ENCODE data around the gene AMPD3.
A peak's percentile ranks its signal among the peaks of the same experiment; 100 is the strongest.

The AMPD3 gene

DNA sequence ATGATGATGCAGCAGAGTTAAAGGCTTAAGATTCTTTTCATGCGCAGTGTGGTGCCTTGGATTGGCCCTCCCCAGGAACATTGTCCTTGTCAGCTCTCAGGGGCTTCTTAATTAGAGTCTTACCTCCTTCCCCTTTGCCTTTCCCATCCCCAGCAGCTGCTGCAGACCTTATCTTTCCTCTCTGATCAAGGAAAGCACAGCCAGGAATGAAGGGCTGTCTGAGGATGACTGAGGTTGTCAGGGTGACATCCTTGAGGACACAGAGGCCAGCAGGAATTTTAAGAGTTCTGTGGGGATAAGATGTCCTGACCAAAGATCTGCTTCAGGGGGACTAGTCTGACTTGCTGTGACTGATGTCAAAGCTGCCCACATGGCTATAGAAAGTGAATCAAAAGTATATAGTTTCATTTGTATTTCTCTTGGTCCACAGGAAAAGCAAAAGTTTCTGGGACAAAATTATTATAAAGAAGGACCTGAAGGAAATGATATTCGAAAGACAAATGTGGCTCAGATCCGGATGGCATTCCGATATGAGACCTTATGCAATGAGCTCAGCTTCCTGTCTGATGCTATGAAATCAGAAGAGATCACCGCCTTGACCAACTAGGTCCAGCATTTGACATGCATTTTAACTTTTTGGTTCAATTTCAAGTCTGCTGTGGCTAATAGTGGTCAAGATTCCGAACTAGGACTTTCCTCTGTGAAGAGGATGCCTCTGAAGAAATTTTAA is 50.4 kb downstream of the AMPD3 start:
- no peak for DNase-seq

DNA sequence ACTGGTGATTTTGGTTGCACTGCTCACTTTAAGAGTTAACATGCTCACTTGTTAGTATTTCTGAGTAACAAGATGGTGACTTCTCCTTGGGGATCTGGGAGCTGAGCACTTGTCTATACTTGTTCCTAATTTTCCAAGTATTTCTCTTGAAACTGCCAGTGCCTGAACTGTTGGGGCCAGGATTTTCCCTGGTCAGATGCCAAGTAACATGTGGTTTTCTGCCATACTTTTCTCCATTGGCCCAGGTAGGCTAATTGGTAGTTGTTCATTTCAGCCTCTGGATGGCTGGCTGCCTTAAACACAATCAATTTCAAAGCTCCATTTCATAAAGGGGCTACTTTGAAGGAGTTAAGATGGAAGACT is 50.9 kb downstream of the AMPD3 start:
- no peak for DNase-seq

DNA sequence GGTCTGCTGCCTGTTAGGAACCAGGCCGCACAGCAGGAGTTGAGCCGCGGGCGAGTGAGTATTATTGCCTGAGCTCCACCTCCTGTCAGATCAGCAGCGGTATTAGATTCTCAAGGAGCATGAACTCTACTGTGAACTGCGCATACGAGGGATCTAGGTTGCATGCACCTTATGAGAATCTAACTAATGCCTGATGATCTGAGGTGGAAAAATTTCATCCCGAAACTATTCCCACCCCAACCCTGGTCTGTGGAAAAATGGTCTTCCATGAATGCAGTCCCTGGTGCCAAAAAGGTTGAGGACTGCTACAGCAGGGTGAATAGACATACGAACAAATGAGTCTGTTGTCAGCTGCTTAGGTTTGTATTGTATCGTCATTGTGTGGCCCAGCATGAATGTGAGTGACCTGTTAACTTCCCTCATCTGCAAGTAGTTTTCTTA is 56.1 kb downstream of the AMPD3 start:
- DNase-seq: no peak

DNA sequence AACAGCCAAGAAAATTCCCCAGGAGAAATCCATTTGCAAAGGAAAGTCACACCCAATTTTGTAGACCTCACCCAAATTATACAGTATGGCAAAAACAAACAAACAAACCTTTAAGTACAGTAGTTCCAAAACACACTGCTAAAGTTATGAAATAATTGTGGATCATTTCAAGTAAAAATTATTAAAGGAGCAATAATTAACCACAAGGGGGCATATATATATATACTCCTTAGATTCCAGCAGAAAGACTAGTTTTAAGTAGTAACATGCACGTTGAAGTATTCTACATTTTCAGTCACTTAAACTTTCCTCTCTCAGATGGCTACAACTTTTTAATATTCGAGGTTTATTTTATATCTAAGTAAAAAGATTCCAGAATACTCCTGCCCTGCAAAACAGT is 59.1 kb downstream of the AMPD3 start:
- no peak for DNase-seq

DNA sequence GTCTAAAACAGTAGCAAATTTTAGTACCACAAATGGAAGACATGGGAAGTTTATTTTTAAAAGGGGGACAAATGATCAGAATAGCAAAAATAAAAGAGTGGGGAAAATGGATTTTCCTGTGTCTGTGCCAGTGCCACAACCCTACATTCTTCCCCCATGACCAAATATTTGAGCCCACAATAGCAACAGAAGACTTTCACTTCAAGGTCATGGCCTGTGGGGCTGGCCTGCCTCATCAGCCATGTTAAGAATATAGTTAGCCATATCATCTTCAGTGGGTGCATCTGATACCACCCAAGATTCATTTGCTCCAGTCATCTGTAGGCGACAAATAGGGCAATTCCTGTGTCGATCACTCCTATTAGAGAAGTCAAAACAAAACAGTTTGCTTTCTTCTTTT is 59.6 kb downstream of the AMPD3 start:
- no peak for DNase-seq

DNA sequence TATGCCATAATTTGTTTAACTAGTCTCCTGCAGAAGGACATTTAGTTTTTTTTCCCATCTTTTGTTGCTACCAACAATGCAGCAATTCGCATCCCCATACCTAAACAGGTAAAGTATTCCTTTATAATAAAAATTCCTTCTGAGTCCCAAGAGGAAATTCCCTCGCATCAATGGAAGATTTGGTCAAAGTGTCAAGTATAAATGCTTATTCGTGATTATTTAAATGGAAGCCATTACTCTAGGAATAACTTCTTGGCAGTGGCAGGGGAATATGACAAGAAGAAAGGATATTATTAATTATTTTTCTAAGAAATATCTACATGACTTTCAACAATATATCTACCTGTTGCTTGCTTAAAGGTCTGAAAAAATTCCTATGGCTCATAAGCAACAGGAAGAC is 60.4 kb downstream of the AMPD3 start:
- DNase-seq: no peak

DNA sequence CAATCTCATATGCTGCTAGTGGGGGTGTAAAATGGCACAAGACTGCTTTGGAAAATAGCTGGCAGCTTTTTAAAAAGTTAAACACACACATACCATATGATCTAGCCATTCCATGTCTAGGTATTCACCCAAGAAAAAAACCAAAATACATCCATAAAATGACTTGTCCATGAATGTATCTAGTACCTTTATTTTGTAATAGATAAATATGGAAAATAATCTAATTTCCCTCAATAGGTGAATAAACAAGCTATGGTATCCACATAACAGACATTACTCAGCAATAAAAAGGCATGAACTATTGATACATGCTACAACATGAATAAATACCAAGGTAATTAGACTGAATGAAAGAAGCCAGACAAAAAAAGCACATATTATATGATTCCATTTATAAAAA is 63.1 kb downstream of the AMPD3 start:
- DNase-seq: no peak

DNA sequence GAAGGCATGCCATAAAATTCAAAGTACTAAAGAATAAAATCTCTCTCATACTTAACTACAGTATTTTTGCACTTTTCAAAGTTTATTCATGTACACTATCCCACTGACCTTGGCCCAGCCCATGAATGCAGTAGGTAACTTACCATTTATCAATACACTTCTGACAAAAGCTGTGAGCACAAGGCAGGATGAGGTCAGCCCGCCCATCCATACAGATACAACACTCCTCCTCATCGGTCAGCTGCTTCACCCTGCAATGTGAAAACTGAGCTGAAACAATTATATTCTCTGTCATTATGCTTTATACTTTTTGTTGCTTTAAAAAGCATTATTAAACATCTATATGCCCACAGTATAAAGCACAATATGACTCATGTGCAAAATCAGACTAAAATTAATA is 63.8 kb downstream of the AMPD3 start:
- no peak for DNase-seq

DNA sequence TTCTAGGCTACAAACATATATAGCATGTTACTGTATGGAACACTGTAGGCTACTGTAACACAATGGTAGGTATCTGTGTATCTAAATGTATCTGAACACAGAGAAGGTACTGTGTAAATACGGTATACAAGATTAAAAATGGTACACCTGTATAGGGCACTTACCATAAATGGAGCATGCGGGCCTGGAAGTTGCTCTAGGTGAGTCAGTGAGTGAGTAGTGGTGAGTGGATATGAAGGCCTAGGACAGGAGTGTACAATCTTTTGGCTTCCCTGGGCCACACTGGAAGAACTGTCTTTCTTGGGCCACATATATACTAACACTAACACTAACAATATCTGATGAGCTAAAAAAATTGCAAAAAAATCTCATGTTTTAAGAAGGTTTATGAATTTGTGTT is 64.6 kb downstream of the AMPD3 start:
- DNase-seq: no peak

DNA sequence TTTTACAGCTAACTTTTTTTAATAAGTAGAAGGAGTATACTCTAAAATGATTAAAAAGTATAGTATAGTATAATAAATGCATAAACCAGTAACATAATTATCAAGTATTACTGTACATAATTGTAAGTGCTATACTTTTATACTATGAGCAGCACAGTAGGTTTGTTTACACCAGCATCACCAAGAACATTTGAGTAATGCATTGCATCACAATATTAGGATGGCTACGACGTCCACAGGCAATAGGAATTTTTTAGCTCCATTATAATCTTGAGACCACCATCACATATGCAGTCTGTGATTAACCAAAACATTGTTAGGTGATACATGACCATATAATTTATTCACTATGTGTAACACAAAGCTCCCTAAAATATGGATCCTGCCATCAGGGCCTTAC is 65.5 kb downstream of the AMPD3 start:
- no peak for DNase-seq

DNA sequence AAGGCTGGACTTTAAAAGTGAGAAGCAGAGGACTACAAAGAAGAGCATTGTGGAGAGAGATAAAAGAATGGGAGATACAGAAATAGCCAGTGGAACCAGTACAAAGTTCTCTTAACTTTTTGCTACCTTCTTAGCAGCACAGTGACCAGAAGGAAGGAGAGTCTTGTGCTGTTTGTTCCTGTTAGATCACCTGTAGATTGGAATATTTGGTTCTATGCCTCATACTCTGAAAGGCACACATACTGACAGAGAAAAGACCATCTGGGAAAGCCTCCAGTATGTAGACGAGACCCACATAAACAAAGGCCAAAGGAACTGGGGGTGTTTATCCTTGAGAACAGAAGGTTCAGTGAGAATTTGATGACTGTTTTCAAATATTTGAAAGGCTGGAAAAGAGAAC is 67.2 kb downstream of the AMPD3 start:
- no peak for DNase-seq

DNA sequence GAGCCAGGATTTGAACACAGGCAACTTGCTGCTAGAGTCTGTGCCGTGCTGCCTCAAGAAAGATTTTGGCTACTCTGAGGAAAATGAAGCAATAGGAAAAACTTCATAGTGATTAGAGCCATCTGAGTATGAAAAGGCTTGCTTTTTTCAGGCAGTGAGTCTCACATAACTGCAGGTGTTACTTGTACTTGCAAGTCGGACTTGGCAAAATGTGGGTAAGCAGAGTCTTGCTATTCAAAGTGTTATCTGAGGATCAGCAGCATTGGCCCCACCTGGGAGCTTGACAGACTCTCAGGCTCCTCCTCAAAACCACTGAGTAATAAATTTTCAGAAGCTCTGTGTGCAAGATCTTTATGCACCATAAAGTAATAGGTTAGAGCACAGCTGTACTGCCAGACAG is 67.9 kb downstream of the AMPD3 start:
- no peak for DNase-seq

DNA sequence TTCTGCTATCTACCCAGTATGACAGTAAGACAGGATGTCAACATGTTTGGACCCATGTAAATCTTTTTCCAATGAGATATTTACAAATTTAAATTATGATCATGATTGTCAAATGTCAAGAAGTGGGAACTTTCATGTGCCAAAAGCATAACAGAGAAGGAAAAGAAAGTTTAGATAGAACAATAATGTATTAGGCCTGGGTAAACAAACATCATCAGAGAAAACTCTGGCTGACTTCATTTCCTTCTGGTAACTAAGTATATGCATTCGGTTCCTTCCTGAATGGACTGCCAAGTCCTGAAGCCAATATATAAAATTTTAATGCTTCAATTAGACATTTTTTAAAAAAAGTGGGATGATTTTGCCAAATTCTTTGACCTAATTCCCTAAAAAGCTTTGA is 69.4 kb downstream of the AMPD3 start:
- DNase-seq: no peak

DNA sequence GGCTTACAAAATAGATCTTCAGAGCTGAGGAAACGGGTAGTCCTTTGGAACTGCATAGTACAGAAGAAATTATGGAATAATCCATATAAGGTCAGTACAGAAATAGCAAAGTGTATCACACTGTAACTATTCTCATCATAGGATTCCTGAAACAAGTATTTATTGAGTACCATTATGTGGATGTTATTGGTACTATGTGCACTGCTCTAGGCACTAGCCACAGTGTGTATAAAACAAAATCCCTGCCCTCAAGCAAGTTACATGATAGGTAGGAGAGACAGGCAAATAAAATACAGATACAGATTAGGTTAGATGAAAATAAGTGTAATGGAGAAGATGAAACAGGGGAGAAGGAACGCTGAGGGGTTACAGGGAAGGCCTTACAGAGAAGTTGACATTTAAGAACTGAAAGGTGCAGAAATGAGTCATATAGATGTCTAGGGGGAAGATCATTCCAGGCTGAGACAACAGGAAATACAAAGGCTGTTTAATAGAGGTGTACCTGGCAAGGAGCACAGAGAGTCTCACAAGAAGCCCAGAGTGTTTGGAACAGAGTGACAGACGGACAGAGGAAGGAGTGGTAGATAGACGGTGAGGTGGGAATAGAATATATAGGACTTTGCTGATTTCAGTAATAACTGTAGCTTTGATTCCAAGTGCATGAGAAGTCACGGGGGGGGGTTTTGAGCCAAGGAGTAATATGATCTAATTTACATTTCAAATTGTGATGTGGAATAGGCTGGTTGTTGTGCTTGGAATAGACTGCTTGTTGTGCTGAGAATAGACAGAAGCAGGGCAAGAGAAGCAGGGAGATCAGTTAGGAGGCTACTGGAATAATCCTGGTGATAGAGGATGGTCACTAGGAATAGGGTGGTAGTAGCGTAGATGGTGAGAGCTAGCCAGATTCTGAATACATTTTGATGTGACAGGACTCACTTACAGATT is 72.2 kb downstream of the AMPD3 start:
- no peak for DNase-seq

DNA sequence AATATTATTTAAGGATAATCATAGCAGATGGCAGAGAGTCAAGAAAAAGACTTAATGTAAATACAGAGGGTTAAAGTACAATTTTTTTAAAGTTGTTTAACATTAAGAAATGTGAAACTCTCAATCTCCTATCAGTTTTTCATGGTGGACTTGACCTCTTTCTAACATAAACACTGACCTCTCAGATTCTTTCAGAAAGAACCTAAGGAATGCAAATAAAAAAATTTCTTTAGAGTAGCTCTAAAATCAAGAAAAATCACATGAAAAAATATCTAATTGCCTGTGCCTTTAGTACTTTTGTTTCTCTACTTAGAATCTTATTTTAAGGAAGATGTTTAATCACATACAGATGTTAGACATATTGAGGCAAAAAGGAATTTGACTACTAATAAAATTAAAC is 73.1 kb downstream of the AMPD3 start:
- no peak for DNase-seq

DNA sequence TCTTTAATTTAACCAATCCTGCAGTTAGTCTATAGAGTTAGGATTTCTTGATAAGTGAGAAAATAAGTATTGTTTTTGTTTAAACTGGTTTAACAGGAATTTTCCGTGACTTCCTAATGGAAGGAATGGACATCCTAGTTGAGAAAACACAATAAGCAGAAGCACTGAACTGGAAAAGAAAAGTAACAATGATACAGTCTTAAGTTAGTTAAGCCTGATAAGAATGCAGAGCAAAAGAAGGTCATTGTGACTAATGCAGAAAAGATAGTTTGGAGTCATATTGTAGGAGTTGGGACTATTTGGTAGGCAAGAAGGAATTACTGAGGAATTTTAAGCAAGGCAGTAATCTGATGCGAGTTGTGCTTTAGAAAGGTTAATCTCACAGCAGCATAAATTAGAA is 74.2 kb downstream of the AMPD3 start:
- DNase-seq: no peak

DNA sequence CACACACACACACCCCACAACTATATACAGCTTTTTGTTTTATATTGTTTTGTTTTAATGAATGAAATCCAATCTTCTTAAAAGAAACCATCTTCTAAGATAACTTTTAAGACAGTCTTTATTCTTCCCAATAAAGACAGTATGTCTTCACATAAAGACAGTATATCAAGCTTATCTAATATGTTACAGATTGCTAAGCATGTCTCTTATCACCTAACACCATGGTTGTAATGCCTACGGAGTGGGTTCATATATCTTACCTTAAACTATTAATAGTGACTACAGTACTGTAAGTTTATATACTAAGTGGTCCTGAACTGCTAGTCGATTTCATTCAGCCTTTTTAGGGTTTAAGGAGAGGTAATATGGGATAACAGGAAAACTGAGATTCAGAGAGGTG is 77.5 kb downstream of the AMPD3 start:
- no peak for DNase-seq

DNA sequence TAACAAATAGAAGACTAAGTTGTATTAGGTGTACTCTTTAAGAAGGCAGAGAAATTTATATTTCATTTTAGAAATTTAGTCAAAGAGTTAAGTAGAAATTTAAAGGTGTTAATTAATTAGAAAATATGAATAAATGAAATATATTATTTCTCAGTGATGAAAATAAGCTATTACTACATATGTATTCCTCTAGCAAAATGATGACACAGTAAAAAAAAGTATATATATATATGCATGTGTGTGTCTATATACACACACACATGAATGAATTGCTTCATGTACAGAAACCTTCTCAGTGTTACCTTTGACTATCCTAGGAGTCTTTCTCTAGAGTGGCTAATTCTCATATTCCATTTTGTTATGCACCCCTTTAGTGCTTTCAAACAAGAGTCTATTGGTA is 78.3 kb downstream of the AMPD3 start:
- DNase-seq: no peak

DNA sequence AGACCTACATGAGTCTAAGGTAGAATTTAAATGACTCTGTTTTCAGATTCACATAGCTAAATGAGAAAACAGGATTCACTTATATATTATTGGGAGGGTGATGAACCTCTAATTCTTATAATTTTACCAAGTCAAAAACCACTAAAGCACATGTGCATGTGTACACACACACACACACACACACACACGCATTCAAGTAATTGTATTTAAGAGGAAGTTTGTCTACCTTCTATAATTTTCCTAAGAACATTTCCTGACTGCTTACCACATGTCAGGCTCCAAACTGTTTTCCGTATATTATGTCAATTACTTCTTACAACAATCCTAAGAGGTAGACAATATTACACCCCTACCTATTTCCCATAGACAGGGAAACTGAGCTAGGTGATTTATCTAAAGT is 79.3 kb downstream of the AMPD3 start:
- no peak for DNase-seq

DNA sequence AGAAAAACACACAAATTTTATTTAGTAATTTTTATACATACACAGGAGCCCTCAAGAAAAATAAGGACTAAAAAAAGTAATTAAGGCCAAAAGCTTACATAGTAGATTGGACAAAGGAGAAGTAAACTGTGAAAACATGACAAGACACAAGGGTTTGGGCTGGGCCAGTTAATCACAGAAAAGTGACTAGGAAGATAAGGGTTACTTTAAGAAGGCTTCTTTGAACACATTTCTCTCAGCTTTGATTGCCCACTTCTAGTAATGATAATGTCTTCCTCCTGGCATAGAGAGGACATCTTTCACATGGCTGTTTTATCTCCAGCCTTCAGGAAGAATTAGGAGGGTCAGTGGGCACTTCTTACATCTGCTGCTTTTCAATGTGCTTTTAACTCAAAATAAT is 82.5 kb downstream of the AMPD3 start:
- DNase-seq: no peak

DNA sequence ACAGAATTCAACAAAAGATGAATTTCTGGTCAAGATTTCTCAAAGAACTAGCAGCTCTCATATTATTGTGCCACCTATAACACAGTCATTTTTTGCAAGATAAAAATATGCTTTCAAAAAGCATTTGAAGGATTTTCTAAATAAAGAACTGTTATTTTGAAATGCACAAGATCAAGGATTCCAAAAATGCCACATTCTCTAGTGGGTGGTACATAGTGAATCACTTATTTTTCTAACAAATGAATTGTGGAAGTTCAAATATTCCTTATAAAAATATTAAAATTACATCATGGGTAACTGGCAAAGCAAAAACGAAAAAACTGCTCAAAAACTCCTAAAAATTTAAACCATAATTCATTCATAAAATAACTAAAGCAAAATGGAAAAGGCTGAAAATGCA is 83.9 kb downstream of the AMPD3 start:
- no peak for DNase-seq

DNA sequence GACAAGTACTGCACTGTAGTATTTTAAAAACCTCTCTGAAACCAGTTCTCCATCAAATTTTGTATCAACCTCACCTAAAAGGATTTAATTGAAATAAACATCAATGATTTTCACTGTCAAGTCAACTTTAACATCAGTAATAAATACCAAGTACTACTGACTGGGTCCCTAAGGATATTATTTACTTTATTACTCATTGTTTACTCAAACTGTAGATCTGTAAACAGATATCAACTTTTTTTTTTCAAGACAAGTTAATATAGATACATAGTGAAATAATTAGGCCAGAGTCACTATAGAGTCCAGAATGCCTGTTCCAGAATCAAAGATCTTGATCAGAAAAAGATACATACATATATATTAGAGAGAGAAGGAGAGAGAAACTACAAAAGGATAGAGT is 84.3 kb downstream of the AMPD3 start:
- DNase-seq: no peak

DNA sequence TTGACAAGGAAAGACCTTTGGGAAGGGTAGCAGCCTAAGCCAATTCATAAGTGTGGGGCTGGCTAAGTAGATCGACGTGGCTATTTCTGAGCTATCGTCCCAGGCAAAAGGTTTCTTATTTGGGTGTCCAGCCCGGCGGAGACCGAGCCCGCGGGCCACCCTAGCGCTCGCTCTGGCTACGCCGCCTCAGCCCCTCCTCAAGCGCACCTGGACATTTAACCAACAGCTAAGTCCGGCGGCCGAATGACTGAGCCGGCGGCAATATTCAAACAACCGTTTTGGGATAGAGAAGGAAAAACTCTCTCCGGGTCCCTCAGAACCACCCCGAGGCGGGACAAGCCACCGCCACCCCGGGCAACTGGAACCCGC is 85.5 kb downstream of the AMPD3 start:
- no peak for DNase-seq

DNA sequence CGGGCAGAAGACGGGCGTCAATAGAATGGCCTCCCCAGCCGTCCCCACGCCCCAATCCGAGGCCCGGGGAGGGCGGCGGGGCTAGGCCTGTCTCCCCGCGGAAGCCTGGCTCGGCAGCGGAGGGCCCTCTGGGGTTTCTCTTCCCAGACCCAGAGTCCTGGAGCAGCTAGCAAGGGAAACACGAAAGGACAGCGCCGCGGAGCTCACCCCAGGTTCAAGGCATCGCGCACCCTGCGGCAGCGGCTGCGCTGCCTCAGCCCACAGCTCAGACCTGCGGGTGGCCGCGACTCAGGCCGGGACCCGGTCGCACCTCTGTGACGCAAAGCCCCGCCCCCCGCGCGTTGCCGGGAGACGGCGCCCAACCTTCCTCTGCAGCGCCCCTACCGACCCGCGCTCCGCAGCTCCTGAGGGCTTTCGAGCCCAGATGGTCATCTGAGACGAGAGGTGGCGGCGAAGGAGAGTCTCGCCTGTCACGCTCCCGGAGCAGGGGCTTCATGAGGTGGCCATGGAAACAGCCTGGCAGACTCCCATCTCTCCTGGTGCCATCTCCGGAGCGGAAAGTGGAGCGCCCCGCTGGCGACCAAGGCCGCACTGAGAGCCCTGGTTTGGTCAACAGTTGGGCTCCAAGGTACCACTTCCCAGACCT is 86.0 kb downstream of the AMPD3 start, which contains the start of gene RNF141:
Gene RNF141 (minus strand): TSS at position 273 of the 646 bp plus-strand sequence. CDS start 7,029 bp downstream, outside the sequence.
- DNase-seq: peak; percentile 85

Measured in T1000 (cell line).